HG02870 (cell line): ENCODE measurements around the gene TAS2R14.

Experiments
- ATAC-seq: cut with Tn5 transposase; IDR thresholded peaks from one replicate; pipeline ENCODE4 v1.9.1; 2021; ENCODE audit warnings: mild to moderate bottlenecking, moderate library complexity; ENCODE audit not compliant: unreplicated experiment

The TAS2R14 gene

GRCh38 chr12:10939163-10939562 lies at the start of gene TAS2R14:
Gene TAS2R14 (minus strand): TSS chr12:10939263. CDS start chr12:10939207, 56 bp downstream.
- no peak for ATAC-seq

- ATAC-seq, result no peak
Measured at GRCh38 chr12:10986812-10987211, 47.7 kb upstream of the TAS2R14 start, which contains the start of gene TAS2R50. Gene TAS2R50 (minus strand): TSS chr12:10986912. CDS start chr12:10986860, 52 bp downstream.

- no peak for ATAC-seq
Measured at GRCh38 chr12:10982244-10982643, 43.2 kb upstream of the TAS2R14 start.

GRCh38 chr12:10974965-10975364 lies 35.9 kb upstream of the TAS2R14 start:
- ATAC-seq, result no peak

GRCh38 chr12:10968765-10969456 lies 29.8 kb upstream of the TAS2R14 start:
- no peak for ATAC-seq

- ATAC-seq, result no peak
Measured at GRCh38 chr12:10967409-10967808, 28.3 kb upstream of the TAS2R14 start.

- ATAC-seq, result no peak
Measured at GRCh38 chr12:10966314-10966713, 27.3 kb upstream of the TAS2R14 start.

- ATAC-seq, result no peak
Measured at GRCh38 chr12:10965476-10965875, 26.4 kb upstream of the TAS2R14 start.

GRCh38 chr12:10960211-10960610 lies 21.1 kb upstream of the TAS2R14 start:
- no peak for ATAC-seq

- no peak for ATAC-seq
Measured at GRCh38 chr12:10959804-10960203, 20.7 kb upstream of the TAS2R14 start.

GRCh38 chr12:10957741-10958140 lies 18.7 kb upstream of the TAS2R14 start:
- no peak for ATAC-seq

- no peak for ATAC-seq
Measured at GRCh38 chr12:10956085-10956484, 17.0 kb upstream of the TAS2R14 start.

- no peak for ATAC-seq
Measured at GRCh38 chr12:10952645-10953044, 13.6 kb upstream of the TAS2R14 start.

GRCh38 chr12:10943167-10943566 lies 4.1 kb upstream of the TAS2R14 start:
- no peak for ATAC-seq

GRCh38 chr12:10941916-10942607 lies 3.0 kb upstream of the TAS2R14 start:
- ATAC-seq, result no peak

- ATAC-seq, result no peak
Measured at GRCh38 chr12:10941369-10941768, 2.3 kb upstream of the TAS2R14 start.

- no peak for ATAC-seq
Measured at GRCh38 chr12:10940389-10940788, 1.3 kb upstream of the TAS2R14 start.

- ATAC-seq, result no peak
Measured at GRCh38 chr12:10936506-10936905, 2.6 kb downstream of the TAS2R14 start.

- no peak for ATAC-seq
Measured at GRCh38 chr12:10928746-10929286, 10.2 kb downstream of the TAS2R14 start, which contains the start of gene PRH2. Gene PRH2 (plus strand): TSS chr12:10929236. CDS start chr12:10929274, 38 bp downstream.

GRCh38 chr12:10926269-10926668 lies 12.8 kb downstream of the TAS2R14 start:
- no peak for ATAC-seq

- no peak for ATAC-seq
Measured at GRCh38 chr12:10919809-10920208, 19.3 kb downstream of the TAS2R14 start.

GRCh38 chr12:10910380-10910779 lies 28.7 kb downstream of the TAS2R14 start:
- ATAC-seq, result no peak
